ENCODE results near the gene PRODH2. TPM values are rescaled to one million over a fixed set of nuclear protein-coding genes. Genes with fewer than 3 reads are reported as not detected.
"Not testable (repeated sequence)": the region's sequence is repeated elsewhere in the genome, so short reads cannot be mapped to it uniquely, and the experiment has no call there.

PRODH2 gene
- total RNA-seq, 1 experiment from 2014 or later: not detected

- ChIA-PET POLR2A (no interaction called here), CTCF (no interaction called here)
- H3K4me3 Mint-ChIP-seq (ENCODE audit: unreplicated experiment): no peak overlapping the region
- H3K9me3 Mint-ChIP-seq (ENCODE audit: unreplicated experiment): peaks cover 11% of the 10 kb centered on the region
- H3K4me1 Mint-ChIP-seq (ENCODE audit: insufficient read depth, unreplicated experiment): peaks cover 11% of the 10 kb centered on the region
- no peak overlapping the region for H3K27ac Mint-ChIP-seq (ENCODE audit: low read depth, unreplicated experiment)
- no peak for DNase-seq (ENCODE audit: unreplicated experiment)
- peaks cover 6% of the 10 kb centered on the region for H3K36me3 Mint-ChIP-seq (ENCODE audit: insufficient read depth, unreplicated experiment)
- intact Hi-C loops (cut with micrococcal nuclease): no loop called here
- H3K27me3 Mint-ChIP-seq (ENCODE audit: insufficient read depth, unreplicated experiment): peaks cover 50% of the 10 kb centered on the region
- TF ChIP-seq CTCF (IDR thresholded peaks at IDR 0.05; ENCODE audit: unreplicated experiment): no peak
- BruUV-seq (replicated peaks): no TSS peak
These were observed 30.1 kb upstream of the PRODH2 start for GRCh38 chr19:35842666-35843272.

GRCh38 chr19:35841961-35842595 lies 29.4 kb upstream of the PRODH2 start:
- Mint-ChIP-seq H3K27ac (ENCODE audit: low read depth, unreplicated experiment) (no peak overlapping the region), H3K4me3 (ENCODE audit: unreplicated experiment) (no peak overlapping the region), H3K36me3 (ENCODE audit: insufficient read depth, unreplicated experiment) (peaks cover 6% of the 10 kb centered on the region), H3K4me1 (ENCODE audit: insufficient read depth, unreplicated experiment) (peaks cover 11% of the 10 kb centered on the region), H3K9me3 (ENCODE audit: unreplicated experiment) (peaks cover 11% of the 10 kb centered on the region), H3K27me3 (ENCODE audit: insufficient read depth, unreplicated experiment) (peaks cover 56% of the 10 kb centered on the region)
- CTCF ChIA-PET: no interaction called here
- intact Hi-C loops (cut with micrococcal nuclease): no loop called here
- BruUV-seq (replicated peaks): no TSS peak
- POLR2A ChIA-PET: no interaction called here
- no peak for TF ChIP-seq CTCF (IDR thresholded peaks at IDR 0.05; ENCODE audit: unreplicated experiment)
- no peak for DNase-seq (ENCODE audit: unreplicated experiment)

- H3K4me1 Mint-ChIP-seq (ENCODE audit: insufficient read depth, unreplicated experiment); POLR2A ChIA-PET; BruUV-seq (replicated peaks); H3K4me3 Mint-ChIP-seq (ENCODE audit: unreplicated experiment); intact Hi-C loops (cut with micrococcal nuclease); DNase-seq (ENCODE audit: unreplicated experiment); CTCF ChIA-PET; H3K9me3 Mint-ChIP-seq (ENCODE audit: unreplicated experiment); H3K27ac Mint-ChIP-seq (ENCODE audit: low read depth, unreplicated experiment); H3K36me3 Mint-ChIP-seq (ENCODE audit: insufficient read depth, unreplicated experiment): not testable (repeated sequence)
- peaks cover 63% of the 10 kb centered on the region for H3K27me3 Mint-ChIP-seq (ENCODE audit: insufficient read depth, unreplicated experiment)
These were observed 23.5 kb upstream of the PRODH2 start for GRCh38 chr19:35836096-35836495.

GRCh38 chr19:35833972-35834371 lies 21.3 kb upstream of the PRODH2 start:
- H3K4me3 Mint-ChIP-seq (ENCODE audit: unreplicated experiment): no peak overlapping the region
- DNase-seq (ENCODE audit: unreplicated experiment): no peak
- BruUV-seq (replicated peaks): no TSS peak
- POLR2A ChIA-PET: no interaction called here
- H3K9me3 Mint-ChIP-seq (ENCODE audit: unreplicated experiment): no peaks in the 10 kb centered on the region
- H3K36me3 Mint-ChIP-seq (ENCODE audit: insufficient read depth, unreplicated experiment): no peaks in the 10 kb centered on the region
- CTCF ChIA-PET: interaction anchor here (0.6 kb wide), 1 partner anchor 16 kb away, joined by 3 read pairs; no protein-coding TSS in a partner anchor
- peaks cover 70% of the 10 kb centered on the region for H3K27me3 Mint-ChIP-seq (ENCODE audit: insufficient read depth, unreplicated experiment)
- no peaks in the 10 kb centered on the region for H3K4me1 Mint-ChIP-seq (ENCODE audit: insufficient read depth, unreplicated experiment)
- TF ChIP-seq CTCF (IDR thresholded peaks at IDR 0.05; ENCODE audit: unreplicated experiment): no peak
- intact Hi-C loops (cut with micrococcal nuclease): no loop called here
- no peak overlapping the region for H3K27ac Mint-ChIP-seq (ENCODE audit: low read depth, unreplicated experiment)
